ENCODE results near the gene TEAD1. TPM values are rescaled to one million over a fixed set of nuclear protein-coding genes. Genes with fewer than 3 reads are reported as not detected.

TEAD1 gene
- total RNA-seq, 4 donors from 2014 or later = 45.7 to 88.7 (median 71.4) TPM

DNA sequence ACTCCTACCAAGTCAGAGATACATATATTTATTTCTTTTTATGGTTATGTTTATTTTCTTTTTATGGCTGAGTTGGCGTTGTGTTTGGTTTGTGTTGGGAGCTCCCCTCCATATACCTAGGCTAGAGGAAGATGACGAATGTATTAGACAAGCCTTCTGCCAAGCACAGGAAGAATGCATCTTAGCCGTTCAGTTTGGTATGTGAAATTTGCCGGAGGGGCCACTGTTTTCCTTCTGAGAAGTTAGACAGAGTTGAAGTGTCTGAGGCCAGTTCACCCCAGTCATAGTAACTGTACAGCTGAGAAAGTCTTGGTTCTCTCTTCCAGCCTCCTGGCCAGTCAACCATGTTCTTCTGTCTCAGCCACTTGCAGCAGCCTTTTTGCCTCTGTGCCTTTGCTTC, 29.8 kb downstream of the TEAD1 start:
- DNase-seq (ENCODE audit: low spot score in 2 of 2) = no peak
- intact Hi-C loops (cut with DNase I; ENCODE audit: low total_unique reads) = no loop called here
- no peak overlapping the region for H3K4me3 ChIP-seq (ENCODE audit: low read depth, poor library complexity, severe bottlenecking)
- TF ChIP-seq CTCF (IDR thresholded peaks at IDR 0.05) (no peak), POLR2A (IDR thresholded peaks at IDR 0.05) (no peak)
- WGBS, 2 donors = 73 to 75% methylated on average over 4 of the region's 4 CpGs

DNA sequence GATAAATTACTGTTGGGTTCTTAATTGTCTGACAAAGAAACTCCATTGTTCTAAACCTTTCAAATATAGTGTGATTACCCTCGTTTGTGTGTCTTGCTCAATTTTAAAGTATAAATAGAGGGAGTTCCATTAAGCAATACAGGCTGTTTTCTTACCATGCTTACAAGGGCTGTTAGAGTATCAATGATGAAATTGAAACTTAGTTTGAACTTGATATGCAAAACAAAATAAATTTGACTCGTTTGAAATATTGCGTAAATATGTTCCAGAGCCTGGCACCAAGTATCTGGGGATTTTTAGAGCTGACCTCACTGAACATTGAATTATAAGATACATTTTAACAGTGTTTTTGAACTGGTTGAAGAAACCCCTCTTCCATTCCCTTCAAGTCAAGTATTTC, 31.7 kb downstream of the TEAD1 start:
- no peak for DNase-seq (ENCODE audit: low spot score in 2 of 2)
- 31 to 41% methylated on average over 3 of the region's 3 CpGs for WGBS, 2 donors
- no peak overlapping the region for H3K4me3 ChIP-seq (ENCODE audit: low read depth, poor library complexity, severe bottlenecking)
- intact Hi-C loops (cut with DNase I; ENCODE audit: low total_unique reads) = no loop called here
- TF ChIP-seq CTCF (IDR thresholded peaks at IDR 0.05) = no peak
- TF ChIP-seq POLR2A (IDR thresholded peaks at IDR 0.05) = no peak

- H3K4me3 ChIP-seq (ENCODE audit: low read depth, poor library complexity, severe bottlenecking) = no peak overlapping the region
- WGBS, 2 donors = 72 to 80% methylated on average over 9 of the region's 9 CpGs
- TF ChIP-seq POLR2A (IDR thresholded peaks at IDR 0.05) (no peak), CTCF (IDR thresholded peaks at IDR 0.05) (no peak)
- DNase-seq (ENCODE audit: low spot score in 2 of 2) = no peak
- intact Hi-C loops (cut with DNase I; ENCODE audit: low total_unique reads) = no loop called here
Observed at GRCh38 chr11:12706545-12707499, 32.6 kb downstream of the TEAD1 start.

DNA sequence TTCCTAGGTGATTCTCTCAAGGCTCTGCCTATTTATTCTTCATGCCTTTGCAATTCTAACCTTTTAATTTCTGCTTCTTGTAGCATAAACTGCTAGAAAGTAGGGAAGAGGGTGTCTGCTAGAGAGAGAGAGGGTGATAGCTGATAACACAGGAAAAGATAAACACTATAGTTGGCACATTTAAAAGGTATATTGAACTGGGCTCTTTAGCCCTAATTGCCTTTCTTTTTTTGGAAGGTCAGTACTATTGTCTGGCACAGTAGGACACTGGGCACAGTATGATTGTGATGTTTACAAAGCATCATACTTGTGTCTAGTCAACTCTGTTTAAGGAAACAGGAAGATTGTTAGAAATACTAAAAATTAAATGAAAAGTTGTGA, 33.3 kb downstream of the TEAD1 start:
- TF ChIP-seq POLR2A (IDR thresholded peaks at IDR 0.05) (no peak), CTCF (IDR thresholded peaks at IDR 0.05) (no peak)
- no peak for DNase-seq (ENCODE audit: low spot score in 2 of 2)

GRCh38 chr11:12711496-12711895, 37.3 kb downstream of the TEAD1 start:
- no peak for DNase-seq (ENCODE audit: low spot score in 2 of 2)
- no peak overlapping the region for H3K4me3 ChIP-seq (ENCODE audit: low read depth, poor library complexity, severe bottlenecking)
- intact Hi-C loops (cut with DNase I; ENCODE audit: low total_unique reads) = no loop called here
- 86 to 94% methylated on average over 1 of the region's 1 CpG for WGBS, 2 donors
- TF ChIP-seq CTCF (IDR thresholded peaks at IDR 0.05) (no peak), POLR2A (IDR thresholded peaks at IDR 0.05) (no peak)

More for the DNA sequence above, 33.3 kb downstream of the TEAD1 start:
- intact Hi-C loops (cut with DNase I; ENCODE audit: low total_unique reads) = no loop called here
- no peak overlapping the region for H3K4me3 ChIP-seq (ENCODE audit: low read depth, poor library complexity, severe bottlenecking)
